Gastroesophageal sphincter (tissue), 4 donors: ENCODE measurements around the gene ZNF212. TPM values are rescaled to one million over a fixed set of nuclear protein-coding genes. Genes with fewer than 3 reads are reported as not detected.

Source experiments
- ATAC-seq: fragments of 150-250 bp; one replicate; pipeline ENCODE4 v1.9.1; 2016; ENCODE audit warnings: mild to moderate bottlenecking, moderate library complexity
- H3K27ac ChIP-seq, 4 donors: fragments of 200-600 bp; sonication (generic) in 3 of 4; 1 replicate in 3 of 4; 2 replicates in 1 of 4; pipeline ENCODE4 v1.5.1; 2016 to 2019
- H3K27me3 ChIP-seq: fragments of 200-600 bp; sonication (generic); one replicate; pipeline ENCODE4 v1.5.1; 2019
- H3K36me3 ChIP-seq, 2 donors: fragments of 200-600 bp; sonication (generic); one replicate each; pipeline ENCODE4 v1.5.1; 2019; ENCODE audit warnings: control low read depth in 1 of 2
- H3K4me1 ChIP-seq, 3 donors: fragments of 200-600 bp; sonication (generic); 1 replicate in 2 of 3; 2 replicates in 1 of 3; pipeline ENCODE4 v1.5.1; 2016 to 2019; ENCODE audit warnings: control low read depth in 2 of 3
- H3K4me3 ChIP-seq, 2 donors: fragments of 200-600 bp; sonication (generic); one replicate each; pipeline ENCODE4 v1.5.1; 2019; ENCODE audit warnings: mild to moderate bottlenecking in 1 of 2, moderate library complexity in 1 of 2
- H3K9me3 ChIP-seq, 3 donors: fragments of 200-600 bp; sonication (generic); one replicate each; pipeline ENCODE4 v1.5.1; 2017 to 2019; ENCODE audit warnings: control low read depth in 2 of 3
- CTCF ChIP-seq, 4 experiments: fragments of 200-600 bp in 2 of 4; fragments of 450-650 bp in 2 of 4; sonication (generic) in 1 of 4; IDR thresholded peaks; one replicate each; pipeline ENCODE4 v1.5.1; 2017 to 2019; ENCODE audit warnings: antibody characterized with exemption in 4 of 4, mild to moderate bottlenecking in 2 of 4, moderate library complexity in 2 of 4
- EP300 ChIP-seq: sonication (generic); formaldehyde crosslinking; IDR thresholded peaks from one replicate; pipeline ENCODE4 v1.6.1; 2017; ENCODE audit warnings: antibody characterized with exemption, mild to moderate bottlenecking
- POLR2A ChIP-seq, 2 donors: fragments of 450-650 bp; IDR thresholded peaks; one replicate each; pipeline ENCODE4 v1.6.1; 2017; ENCODE audit warnings: antibody characterized with exemption in 2 of 2, mild to moderate bottlenecking in 2 of 2, moderate library complexity in 1 of 2
- POLR2AphosphoS5 ChIP-seq: sonication (generic); formaldehyde crosslinking; IDR thresholded peaks from one replicate; pipeline ENCODE4 v1.6.1; 2017; ENCODE audit warnings: antibody characterized with exemption
- WGBS, 2 donors: methylation state at CpG; one replicate each; pipeline ENCODE4 v1.1.5; 2018; ENCODE audit warnings: low coverage in 1 of 2; 5-methylcytosine and 5-hydroxymethylcytosine counted together
- total RNA-seq, 4 donors: library from RNA; depleted of rRNA; stranded (reverse); fragments of >200 nt; gene quantifications; one replicate each; pipeline ENCODE4 v1.1.0, GENCODE V29; 2016

The ZNF212 gene
- total RNA-seq, 4 donors from 2014 or later: 4.3 to 11.1 (median 9.4) TPM

- Histone ChIP-seq H3K27ac (peak overlapping the region in 1 of 4 donors; percentile 64), H3K27me3 (no peaks in the 10 kb centered on the region), H3K4me3 (no peak overlapping the region), H3K4me1 (peaks cover 0 to 18% (median 9%) of the 10 kb centered on the region in 3 donors), H3K9me3 (no peaks in the 10 kb centered on the region), H3K36me3 (peaks cover 0 to 59% of the 10 kb centered on the region in 2 donors)
- WGBS, 2 donors: 70 to 100% methylated on average over 1 to 2 of the region's 3 CpGs
- no peak for TF ChIP-seq EP300
- TF ChIP-seq CTCF (IDR thresholded peaks at IDR 0.05): no peak
- TF ChIP-seq POLR2AphosphoS5: no peak
- TF ChIP-seq POLR2A (IDR thresholded peaks at IDR 0.05): no peak
- no peak for ATAC-seq
Measured at GRCh38 chr7:149284343-149284742, 44.9 kb downstream of the ZNF212 start.

- Histone ChIP-seq H3K27ac (peak overlapping the region in 3 of 4 donors; percentile 55 to 64 (median 59)), H3K36me3 (peaks cover 0 to 60% of the 10 kb centered on the region in 2 donors), H3K27me3 (no peaks in the 10 kb centered on the region), H3K9me3 (no peaks in the 10 kb centered on the region), H3K4me1 (peaks cover 0 to 18% (median 9%) of the 10 kb centered on the region in 3 donors), H3K4me3 (peak overlapping the region; percentile 38 to 64)
- TF ChIP-seq EP300 (no peak), POLR2A (IDR thresholded peaks at IDR 0.05) (peak in 1 of 2 donors; percentile 29), POLR2AphosphoS5 (peak; percentile 40), CTCF (IDR thresholded peaks at IDR 0.05) (no peak)
- ATAC-seq: peak; percentile 97
- WGBS, 2 donors: 23 to 47% methylated on average over 3 to 5 of the region's 66 CpGs
Measured at GRCh38 chr7:149284850-149285585, 45.6 kb downstream of the ZNF212 start.

DNA sequence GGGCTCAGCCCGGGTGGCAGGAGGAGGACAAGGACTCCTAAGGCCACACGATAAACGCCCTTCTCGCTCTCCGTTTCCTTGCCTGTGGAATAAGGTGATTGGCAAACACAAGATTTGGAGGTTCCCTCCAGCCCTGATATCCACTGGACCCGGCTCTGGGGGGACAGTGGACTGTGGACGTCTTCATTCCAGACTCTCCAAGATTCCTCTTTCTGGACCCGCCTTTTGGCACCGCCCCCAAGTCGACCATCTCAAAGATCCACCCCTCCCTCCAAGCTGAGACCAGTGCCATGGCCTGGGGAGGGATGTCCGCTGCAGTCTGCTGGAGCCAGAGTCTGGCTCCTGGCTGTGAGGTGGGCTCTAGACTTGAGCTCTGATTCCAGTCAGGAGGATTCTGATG, 46.2 kb downstream of the ZNF212 start:
- WGBS, 2 donors: no CpG with 5 or more reads among the region's 11 CpGs
- H3K4me1 ChIP-seq: peaks cover 0 to 18% (median 9%) of the 10 kb centered on the region in 3 donors
- TF ChIP-seq EP300 (no peak), POLR2AphosphoS5 (no peak), POLR2A (IDR thresholded peaks at IDR 0.05) (no peak), CTCF (IDR thresholded peaks at IDR 0.05) (no peak)
- ATAC-seq: peak; percentile 4
- no peaks in the 10 kb centered on the region for H3K27me3 ChIP-seq
- H3K27ac ChIP-seq: peak overlapping the region in 3 of 4 donors; percentile 55 to 64 (median 59)
- peaks cover 0 to 60% of the 10 kb centered on the region in 2 donors for H3K36me3 ChIP-seq
- no peaks in the 10 kb centered on the region for H3K9me3 ChIP-seq
- H3K4me3 ChIP-seq: peak overlapping the region; percentile 38 to 64

GRCh38 chr7:149286811-149287400, 47.5 kb downstream of the ZNF212 start:
- WGBS, 2 donors: 80 to 100% methylated on average over 1 of the region's 6 CpGs
- H3K36me3 ChIP-seq: peaks cover 0 to 60% of the 10 kb centered on the region in 2 donors

More at GRCh38 chr7:149286811-149287400, 47.5 kb downstream of the ZNF212 start:
- TF ChIP-seq POLR2A (IDR thresholded peaks at IDR 0.05): no peak
- no peak for TF ChIP-seq CTCF (IDR thresholded peaks at IDR 0.05)
- no peak for TF ChIP-seq EP300
- no peak for TF ChIP-seq POLR2AphosphoS5
- no peak for ATAC-seq
- Histone ChIP-seq H3K9me3 (no peaks in the 10 kb centered on the region), H3K4me1 (peaks cover 0 to 18% (median 9%) of the 10 kb centered on the region in 3 donors), H3K4me3 (no peak overlapping the region), H3K27me3 (no peaks in the 10 kb centered on the region), H3K27ac (no peak overlapping the region)
